Measurements from ENCODE around the gene PTEN.

Gene PTEN

DNA sequence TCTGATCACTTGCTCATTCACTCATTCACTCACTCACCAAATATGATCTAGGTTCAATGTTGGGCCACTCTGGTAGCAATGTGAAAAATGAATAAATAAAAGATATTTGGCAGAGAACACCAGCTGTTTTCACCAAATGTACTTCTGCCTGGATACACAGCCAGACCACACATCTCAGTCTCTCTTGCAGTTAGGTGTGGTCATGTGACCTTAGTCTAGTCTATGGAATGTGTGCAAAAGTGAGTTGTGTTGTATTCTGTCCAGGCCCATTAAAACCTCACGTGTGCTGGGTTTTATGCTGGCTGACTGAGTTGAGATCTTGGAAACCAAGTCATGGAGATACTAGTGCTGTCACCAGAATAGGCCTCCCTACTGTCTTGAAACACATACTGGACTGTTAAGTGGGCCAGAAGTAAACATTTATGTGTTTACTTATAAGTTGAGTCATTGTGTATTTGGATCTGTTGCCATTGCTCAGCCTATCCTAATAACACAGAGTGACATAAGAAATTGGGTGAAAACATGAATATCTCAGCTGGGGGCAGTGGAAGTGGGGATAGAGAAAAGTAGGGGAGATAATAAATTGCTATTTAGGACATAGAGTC lies 145.5 kb downstream of the PTEN start:
- no peak overlapping the region for H3K4me3 ChIP-seq (ENCODE audit: low read depth, low read length)
- H3K36me3 ChIP-seq = no peaks in the 10 kb centered on the region
- no peaks in the 10 kb centered on the region for H3K27me3 ChIP-seq
- no peaks in the 10 kb centered on the region for H3K9me3 ChIP-seq
- TF ChIP-seq CTCF (IDR thresholded peaks at IDR 0.05; ENCODE audit: low read depth, low read length) = no peak
- no peaks in the 10 kb centered on the region for H3K4me1 ChIP-seq
- no peak for DNase-seq

GRCh38 chr10:88012641-88013040 lies 149.2 kb downstream of the PTEN start:
- H3K27me3 ChIP-seq = no peaks in the 10 kb centered on the region
- H3K4me1 ChIP-seq = no peaks in the 10 kb centered on the region
- no peak overlapping the region for H3K4me3 ChIP-seq (ENCODE audit: low read depth, low read length)
- H3K36me3 ChIP-seq = no peaks in the 10 kb centered on the region
- DNase-seq = no peak
- no peaks in the 10 kb centered on the region for H3K9me3 ChIP-seq
- no peak for TF ChIP-seq CTCF (IDR thresholded peaks at IDR 0.05; ENCODE audit: low read depth, low read length)

DNA sequence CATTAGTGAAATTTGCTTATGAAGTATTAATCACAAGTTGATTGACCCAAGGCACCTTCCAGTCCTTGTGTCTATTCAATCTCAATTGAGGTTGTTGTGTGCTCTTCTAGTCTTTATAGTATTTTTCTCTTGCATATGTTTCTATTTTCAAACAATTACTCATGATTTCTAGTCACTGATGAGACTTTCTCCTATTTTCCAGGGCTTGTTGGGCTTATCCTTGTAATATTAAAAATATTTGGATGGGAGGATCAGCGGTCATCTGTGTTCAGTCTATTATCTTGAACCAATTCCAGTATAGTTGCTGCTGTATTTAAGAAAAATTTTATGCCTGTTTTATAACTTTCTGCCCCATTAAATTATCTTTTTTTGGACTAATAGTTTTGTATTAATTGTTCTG lies 154.4 kb downstream of the PTEN start:
- H3K4me1 ChIP-seq = no peaks in the 10 kb centered on the region
- TF ChIP-seq CTCF (IDR thresholded peaks at IDR 0.05; ENCODE audit: low read depth, low read length) = no peak
- no peaks in the 10 kb centered on the region for H3K9me3 ChIP-seq
- no peaks in the 10 kb centered on the region for H3K36me3 ChIP-seq
- no peaks in the 10 kb centered on the region for H3K27me3 ChIP-seq
- DNase-seq = no peak
- no peak overlapping the region for H3K4me3 ChIP-seq (ENCODE audit: low read depth, low read length)

- no peak for TF ChIP-seq CTCF (IDR thresholded peaks at IDR 0.05; ENCODE audit: low read depth, low read length)
- no peaks in the 10 kb centered on the region for H3K27me3 ChIP-seq
- no peaks in the 10 kb centered on the region for H3K4me1 ChIP-seq
- no peak overlapping the region for H3K4me3 ChIP-seq (ENCODE audit: low read depth, low read length)
- no peaks in the 10 kb centered on the region for H3K9me3 ChIP-seq
- no peak for DNase-seq
- no peaks in the 10 kb centered on the region for H3K36me3 ChIP-seq
Observed at GRCh38 chr10:88019753-88020152, 156.3 kb downstream of the PTEN start.

Data from BE2C (cell line).